T-cell (primary cell): ENCODE results near the gene CAPN13. TPM values are rescaled to one million over a fixed set of nuclear protein-coding genes. Genes with fewer than 3 reads are reported as not detected.
A peak's percentile ranks its signal among the peaks of the same experiment; 100 is the strongest.

Source experiments
- ATAC-seq, 4 experiments: fragments of 200-7000 bp in 3 of 4; fragments of 150-1000 bp in 1 of 4; cut with Tn5 transposase; replicated peaks in 1 of 4; 1 replicate in 3 of 4; 2 replicates in 1 of 4; pipeline ENCODE4 v1.10.0; 2021; ENCODE audit warnings: moderate library complexity in 3 of 4, mild to moderate bottlenecking in 2 of 4, moderate number of reproducible peaks in 1 of 4
- CTCF ChIA-PET, 2 donors: fragments of 300-600 bp; sonication (Branson Sonifier 250); formaldehyde crosslinking; loops; one replicate each; lab custom pipeline; 2022; ENCODE audit warnings: antibody characterized with exemption in 2 of 2; lab: Charles Lee
- POLR2A ChIA-PET, 2 donors: fragments of 300-600 bp; sonication (Branson Sonifier 250); formaldehyde crosslinking; loops; one replicate each; lab custom pipeline; 2022; ENCODE audit warnings: antibody characterized with exemption in 2 of 2; lab: Charles Lee
- DNase-seq, 35 experiments: peaks; one replicate each; pipeline versions ENCODE4 v3.0.0 to v3.0.0-alpha.2; 2013 to 2023
- H3K27ac ChIP-seq: one replicate; pipeline ENCODE4 v1.5.1; 2013; ENCODE audit warnings: low read length
- H3K27me3 ChIP-seq, 2 experiments: replicated peaks in 1 of 2; 1 replicate in 1 of 2; 2 replicates in 1 of 2; pipeline versions ENCODE4 v1.6.1 to v1.7.0; 2013; ENCODE audit warnings: low read length in 1 of 2, mixed read lengths in 1 of 2; ENCODE audit not compliant: control insufficient read depth in 2 of 2, insufficient read depth in 2 of 2; ENCODE audit errors: extremely low read depth in 1 of 2
- H3K36me3 ChIP-seq, 2 donors: 1 replicate in 1 of 2; 2 replicates in 1 of 2; pipeline versions ENCODE4 v1.6.1 to v1.7.0; 2013; ENCODE audit warnings: low read length in 1 of 2; ENCODE audit not compliant: control insufficient read depth in 2 of 2, insufficient read depth in 1 of 2; ENCODE audit errors: extremely low read depth in 1 of 2
- H3K4me1 ChIP-seq, 2 experiments: 1 replicate in 1 of 2; 2 replicates in 1 of 2; pipeline versions ENCODE4 v1.6.1 to v1.7.0; 2013; ENCODE audit warnings: low read length in 2 of 2, mixed read lengths in 1 of 2; ENCODE audit not compliant: insufficient read depth in 2 of 2, control insufficient read depth in 1 of 2; ENCODE audit errors: extremely low read depth in 1 of 2
- H3K4me3 ChIP-seq, 2 donors: 1 replicate in 1 of 2; 2 replicates in 1 of 2; pipeline versions ENCODE4 v1.5.1 to v1.7.0; 2013; ENCODE audit warnings: mild to moderate bottlenecking in 2 of 2, low read length in 1 of 2, moderate library complexity in 1 of 2; ENCODE audit not compliant: control insufficient read depth in 1 of 2; ENCODE audit errors: extremely low read depth in 1 of 2
- H3K9me3 ChIP-seq: 2 replicates; pipeline ENCODE4 v1.7.0; 2013
- H3K27ac Mint-ChIP-seq, 2 donors: one replicate each; pipeline ENCODE4 v1.8.0; 2020 to 2021; ENCODE audit warnings: mild to moderate bottlenecking in 2 of 2, mixed read lengths in 2 of 2
- H3K27me3 Mint-ChIP-seq, 2 donors: one replicate each; pipeline ENCODE4 v1.8.0; 2021 to 2022; ENCODE audit warnings: mixed read lengths in 2 of 2
- H3K36me3 Mint-ChIP-seq: one replicate; pipeline ENCODE4 v1.8.0; 2021; ENCODE audit warnings: mixed read lengths
- H3K4me1 Mint-ChIP-seq, 3 donors: one replicate each; pipeline ENCODE4 v1.8.0; 2020 to 2022; ENCODE audit warnings: mixed read lengths in 3 of 3, mild to moderate bottlenecking in 1 of 3
- H3K4me3 Mint-ChIP-seq, 3 donors: one replicate each; pipeline ENCODE4 v1.8.0; 2020 to 2022; ENCODE audit warnings: mild to moderate bottlenecking in 3 of 3, mixed read lengths in 3 of 3, moderate library complexity in 3 of 3
- H3K9me3 Mint-ChIP-seq, 3 donors: one replicate each; pipeline ENCODE4 v1.8.0; 2020 to 2022; ENCODE audit warnings: mixed read lengths in 3 of 3
- WGBS: methylation state at CpG from one replicate; pipeline ENCODE4 v1.1.5; 2013; ENCODE audit warnings: missing lambda C conversion rate; ENCODE audit not compliant: insufficient coverage; 5-methylcytosine and 5-hydroxymethylcytosine counted together
- total RNA-seq, 35 experiments: library from RNA in 6 of 35; stranded (reverse) in 6 of 35; fragments of 120-200 nt in 1 of 35; gene quantifications; one replicate each; pipeline versions ENCODE4 v1.2.1 to v1.2.4 and lab custom pipeline; 2013 to 2026

Gene CAPN13
- total RNA-seq, 5 donors from 2014 or later (not counting 1 experiment from before 2014, with no cell fraction given) = 0.16 TPM; not detected in 4

DNA sequence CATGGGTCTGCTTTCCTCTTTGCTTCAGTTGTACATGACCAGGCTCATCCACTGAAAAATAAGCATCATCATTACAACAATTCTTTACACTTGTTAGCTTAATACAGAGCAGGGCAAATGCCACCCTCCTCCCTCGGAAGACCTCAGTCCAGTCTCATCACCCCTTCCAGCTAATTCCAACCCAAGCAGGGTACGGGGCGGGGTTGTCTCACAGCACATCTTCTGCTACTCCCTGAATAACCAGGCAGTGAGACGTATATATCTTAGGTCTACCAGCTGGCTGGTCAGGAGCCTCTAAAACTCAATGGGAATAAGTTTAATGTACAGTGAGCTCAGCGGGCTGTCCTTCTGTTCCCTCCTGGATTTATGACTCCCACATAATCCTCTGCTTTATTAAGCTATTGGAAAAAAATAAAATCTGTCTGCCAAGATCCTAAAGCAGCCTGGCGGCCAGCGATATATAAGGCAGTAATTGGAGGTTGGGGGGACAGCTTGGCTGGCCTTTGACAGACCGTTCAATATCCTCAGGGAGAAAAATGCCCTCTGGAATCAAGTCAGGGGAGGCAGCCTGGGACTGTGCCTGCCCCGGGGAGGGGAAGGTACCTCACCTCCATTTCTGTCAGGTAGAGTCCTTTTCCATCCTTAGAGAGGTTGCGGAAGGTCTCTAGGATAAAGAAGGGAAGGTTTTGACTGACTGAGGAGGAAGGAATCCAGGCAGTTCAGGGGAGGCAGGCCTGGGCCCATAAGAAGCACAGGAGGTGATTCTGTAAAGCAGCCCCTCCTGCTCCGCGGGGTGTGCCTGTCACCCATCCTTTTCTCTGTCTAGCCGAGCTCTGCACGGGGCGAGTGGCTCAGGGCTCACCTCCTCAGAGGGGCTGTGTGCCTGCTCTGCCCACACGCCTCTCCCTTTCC is 76.3 kb downstream of the CAPN13 start:
- POLR2A ChIA-PET = interaction anchor here in 1 of 2 donors (0.6 kb wide), 1 partner anchor 19 kb away, joined by 5 read pairs; no protein-coding TSS in a partner anchor

DNA sequence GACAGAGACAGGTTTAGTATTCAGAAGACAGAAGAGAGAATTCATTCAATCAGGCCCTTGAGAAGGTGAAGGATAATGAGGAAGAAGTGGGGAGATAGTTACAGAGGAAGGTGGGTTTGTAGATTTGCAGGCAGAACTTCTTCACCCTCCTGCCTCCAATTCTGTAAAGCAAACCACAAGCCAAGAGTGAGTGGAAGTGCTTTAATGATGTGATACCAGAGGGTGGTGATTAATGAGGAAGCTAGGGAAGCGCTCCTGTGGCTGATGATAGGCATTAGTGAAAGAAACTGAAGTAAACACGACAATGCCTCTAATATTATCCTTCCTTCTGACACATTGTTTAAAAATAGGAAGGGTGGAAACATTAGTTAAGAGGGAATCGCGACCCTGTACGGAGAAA is 78.2 kb downstream of the CAPN13 start:
- CTCF ChIA-PET = interaction anchor here in 1 of 2 donors (0.6 kb wide), 1 partner anchor 16 kb away, joined by 3 read pairs; no protein-coding TSS in a partner anchor

More for the DNA sequence above, 76.3 kb downstream of the CAPN13 start:
- Histone ChIP-seq H3K36me3 (no peaks in the 10 kb centered on the region), H3K27ac (no peak overlapping the region), H3K4me1 (no peaks in the 10 kb centered on the region), H3K4me3 (no peak overlapping the region), H3K9me3 (no peaks in the 10 kb centered on the region), H3K27me3 (peaks cover 0 to 12% of the 10 kb centered on the region in 2 experiments)
- H3K4me1 Mint-ChIP-seq = no peaks in the 10 kb centered on the region
- H3K36me3 Mint-ChIP-seq = no peaks in the 10 kb centered on the region
- ATAC-seq = no peak
- H3K9me3 Mint-ChIP-seq = no peaks in the 10 kb centered on the region
- H3K4me3 Mint-ChIP-seq = no peak overlapping the region
- peaks cover 4 to 5% of the 10 kb centered on the region in 2 donors for H3K27me3 Mint-ChIP-seq
- CTCF ChIA-PET = interaction anchor here in 1 of 2 donors (0.5 kb wide), 1 partner anchor 478 kb away, joined by 3 read pairs; no protein-coding TSS in a partner anchor
- DNase-seq = no peak
- 90% methylated on average over 4 of the region's 16 CpGs for WGBS
- no peak overlapping the region for H3K27ac Mint-ChIP-seq

DNA sequence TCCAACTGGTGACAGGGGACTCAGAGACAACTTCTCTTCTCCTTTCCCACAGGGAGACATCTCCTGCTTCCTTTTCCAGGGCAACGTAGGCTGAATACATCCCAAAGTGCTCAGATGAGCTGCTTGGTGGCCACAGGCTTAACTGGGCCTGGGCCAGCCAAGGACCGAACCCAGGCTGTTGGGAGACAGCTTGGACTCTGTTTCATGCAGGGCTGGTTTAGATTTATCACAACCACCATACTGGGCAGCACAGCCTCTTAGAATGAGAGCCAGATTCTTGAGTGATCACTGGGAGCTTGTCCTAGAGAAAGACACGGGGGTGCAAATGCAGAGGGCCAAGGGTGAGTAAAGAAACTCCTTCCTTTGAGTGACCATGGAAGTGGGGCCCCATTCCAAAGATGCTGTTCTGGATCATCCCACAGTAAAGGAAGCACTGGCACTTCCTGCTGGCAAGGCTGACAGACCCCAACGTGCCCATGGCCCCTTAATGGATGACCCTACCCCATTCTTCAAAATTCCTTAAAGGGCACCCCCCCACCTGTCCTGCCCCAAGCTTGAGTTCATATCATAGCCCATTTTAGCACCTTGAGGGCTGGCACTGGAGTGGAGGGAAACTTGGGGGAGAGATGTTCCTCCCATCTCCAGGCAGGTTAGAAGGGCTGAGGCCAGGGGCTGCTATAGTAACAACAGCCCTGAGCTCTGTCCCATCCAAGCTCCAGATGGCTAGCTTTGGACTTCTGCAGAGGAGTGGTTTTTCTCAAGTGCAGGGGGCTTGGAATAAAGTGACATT is 84.1 kb downstream of the CAPN13 start:
- no peaks in the 10 kb centered on the region for H3K36me3 ChIP-seq
- Mint-ChIP-seq H3K36me3 (no peaks in the 10 kb centered on the region), H3K4me1 (no peaks in the 10 kb centered on the region), H3K4me3 (no peak overlapping the region), H3K27me3 (peaks cover 20 to 31% of the 10 kb centered on the region in 2 donors), H3K9me3 (no peaks in the 10 kb centered on the region), H3K27ac (no peak overlapping the region)
- no peak overlapping the region for H3K4me3 ChIP-seq
- CTCF ChIA-PET = interaction anchor here (0.7 to 1.7 kb wide), 3 partner anchors 11 to 17 kb away, joined by 3 to 5 read pairs (median 3); no protein-coding TSS in a partner anchor
- POLR2A ChIA-PET = no interaction called here
- peaks cover 0 to 28% of the 10 kb centered on the region in 2 experiments for H3K27me3 ChIP-seq
- H3K4me1 ChIP-seq = no peaks in the 10 kb centered on the region
- H3K27ac ChIP-seq = no peak overlapping the region
- DNase-seq (peak in 1 of 35 experiments; percentile 9), ATAC-seq (no peak)
- WGBS = 58% methylated on average over 3 of the region's 4 CpGs
- H3K9me3 ChIP-seq = no peaks in the 10 kb centered on the region

More for the DNA sequence above, 78.2 kb downstream of the CAPN13 start:
- Histone ChIP-seq H3K27me3 (peaks cover 0 to 10% of the 10 kb centered on the region in 2 experiments), H3K9me3 (no peaks in the 10 kb centered on the region), H3K4me1 (no peaks in the 10 kb centered on the region), H3K36me3 (no peaks in the 10 kb centered on the region), H3K27ac (no peak overlapping the region), H3K4me3 (no peak overlapping the region)
- H3K27ac Mint-ChIP-seq = no peak overlapping the region
- H3K9me3 Mint-ChIP-seq = no peaks in the 10 kb centered on the region
- no peaks in the 10 kb centered on the region for H3K4me1 Mint-ChIP-seq
- ATAC-seq = no peak
- H3K27me3 Mint-ChIP-seq = peaks cover 12 to 19% of the 10 kb centered on the region in 2 donors
- H3K36me3 Mint-ChIP-seq = no peaks in the 10 kb centered on the region
- H3K4me3 Mint-ChIP-seq = no peak overlapping the region
- DNase-seq = peak in 1 of 35 experiments; percentile 1
- WGBS = no CpG with 5 or more reads among the region's 5 CpGs
- POLR2A ChIA-PET = no interaction called here

DNA sequence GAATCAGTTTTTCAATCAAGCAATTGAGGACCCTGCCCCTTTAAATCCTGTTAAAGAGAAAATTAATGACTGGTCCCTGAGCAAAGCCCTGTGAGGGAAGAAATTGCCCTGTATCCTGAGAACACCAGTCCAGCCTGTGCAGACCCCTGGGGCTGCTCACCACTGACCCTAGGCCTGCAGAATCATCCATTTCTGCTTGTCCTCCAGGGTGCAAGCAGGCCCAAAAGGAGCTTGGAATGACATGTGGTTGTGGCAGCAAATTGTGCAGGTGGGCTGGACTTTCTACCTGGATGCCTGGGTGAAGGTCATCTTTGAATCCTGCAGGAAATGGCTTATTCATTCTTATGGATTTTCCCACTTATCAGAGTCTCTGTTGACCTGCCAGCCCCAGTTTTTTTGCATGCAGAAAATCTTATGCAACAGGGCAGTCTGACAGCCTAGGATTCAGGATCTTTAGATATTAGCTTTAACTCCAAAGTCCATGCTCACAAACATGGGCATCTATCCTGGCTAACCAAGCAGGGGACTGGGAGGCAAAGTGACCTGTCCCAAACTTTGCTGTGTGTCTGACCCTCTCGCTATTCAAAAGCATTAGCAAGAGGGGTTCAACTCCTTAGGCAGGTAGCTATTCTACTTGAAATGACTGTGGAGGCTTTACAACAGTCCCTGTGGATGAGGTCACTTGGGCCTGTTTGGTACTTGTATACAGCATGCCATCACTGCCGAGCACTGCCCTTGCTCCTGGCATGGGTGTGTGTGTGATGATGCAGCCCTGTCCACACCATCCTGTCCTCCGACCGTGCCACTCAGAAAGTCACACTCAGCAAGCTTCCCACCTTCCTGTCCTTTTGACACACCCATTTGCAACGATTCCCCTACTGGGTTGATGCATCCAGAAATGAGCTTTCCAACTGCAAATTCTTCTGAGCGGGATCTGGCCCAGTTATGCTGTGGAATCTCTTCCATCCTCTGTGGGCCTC is 85.3 kb downstream of the CAPN13 start:
- CTCF ChIA-PET = interaction anchor here (0.7 to 1.7 kb wide), 5 partner anchors 10 to 16 kb away, joined by 3 to 5 read pairs (median 5); no protein-coding TSS in a partner anchor
- H3K9me3 Mint-ChIP-seq = no peaks in the 10 kb centered on the region
- no peaks in the 10 kb centered on the region for H3K4me1 Mint-ChIP-seq
- H3K27ac Mint-ChIP-seq = no peak overlapping the region
- H3K4me3 Mint-ChIP-seq = no peak overlapping the region
- Histone ChIP-seq H3K4me1 (no peaks in the 10 kb centered on the region), H3K36me3 (no peaks in the 10 kb centered on the region), H3K27me3 (peaks cover 0 to 28% of the 10 kb centered on the region in 2 experiments), H3K4me3 (no peak overlapping the region), H3K9me3 (no peaks in the 10 kb centered on the region), H3K27ac (no peak overlapping the region)
- 81% methylated on average over 4 of the region's 6 CpGs for WGBS
- H3K27me3 Mint-ChIP-seq = peaks cover 16 to 26% of the 10 kb centered on the region in 2 donors
- DNase-seq (peak in 1 of 35 experiments; percentile 12), ATAC-seq (no peak)
- POLR2A ChIA-PET = interaction anchor here in 1 of 2 donors (0.6 kb wide), 1 partner anchor 597 kb away, joined by 3 read pairs; no protein-coding TSS in a partner anchor
- no peaks in the 10 kb centered on the region for H3K36me3 Mint-ChIP-seq

DNA sequence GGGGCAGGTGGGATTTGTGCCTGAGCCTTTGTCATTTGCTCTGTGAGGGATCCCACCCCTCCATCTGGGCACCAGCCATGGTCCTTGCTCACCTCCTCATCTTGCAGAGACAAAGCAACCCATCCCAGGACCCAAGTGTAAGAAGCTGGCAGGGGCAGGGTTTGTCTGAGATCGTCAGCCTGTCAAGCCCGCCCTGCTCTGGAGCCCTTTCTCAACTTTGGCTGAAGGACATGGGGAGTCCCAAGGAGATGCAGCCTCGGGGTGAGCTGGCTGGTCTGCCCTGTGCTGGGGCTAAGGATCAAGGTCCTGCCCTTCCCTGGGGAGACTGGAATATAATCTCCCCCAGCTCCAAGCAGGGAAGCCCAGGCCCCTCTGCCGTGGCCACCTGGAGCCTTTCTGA is 86.0 kb downstream of the CAPN13 start:
- CTCF ChIA-PET = interaction anchor here (1.2 to 1.6 kb wide), 3 partner anchors 9 to 13 kb away, joined by 4 to 5 read pairs (median 5); no protein-coding TSS in a partner anchor
- no peak overlapping the region for H3K27ac Mint-ChIP-seq
- no peaks in the 10 kb centered on the region for H3K9me3 Mint-ChIP-seq

More for the DNA sequence above, 86.0 kb downstream of the CAPN13 start:
- WGBS = 69% methylated on average over 3 of the region's 4 CpGs
- Histone ChIP-seq H3K36me3 (no peaks in the 10 kb centered on the region), H3K27me3 (peaks cover 0 to 28% of the 10 kb centered on the region in 2 experiments), H3K27ac (no peak overlapping the region), H3K9me3 (no peaks in the 10 kb centered on the region), H3K4me1 (no peaks in the 10 kb centered on the region), H3K4me3 (no peak overlapping the region)
- POLR2A ChIA-PET = no interaction called here
- H3K27me3 Mint-ChIP-seq = peaks cover 16 to 26% of the 10 kb centered on the region in 2 donors
- H3K4me1 Mint-ChIP-seq = no peaks in the 10 kb centered on the region
- ATAC-seq (no peak), DNase-seq (peak in 1 of 35 experiments; percentile 22)
- no peak overlapping the region for H3K4me3 Mint-ChIP-seq
- H3K36me3 Mint-ChIP-seq = no peaks in the 10 kb centered on the region
